Measurements from ENCODE around the gene WNT11.
"Not testable (repeated sequence)": the region's sequence is repeated elsewhere in the genome, so short reads cannot be mapped to it uniquely, and the experiment has no call there.

The WNT11 gene

GRCh38 chr11:76209375-76209972, 3.2 kb upstream of the WNT11 start:
- intact Hi-C loops (cut with micrococcal nuclease): loop anchor here (5.0 kb wide), 1 partner anchor 473 kb away; no protein-coding TSS in a partner anchor
- peaks cover 95% of the 10 kb centered on the region for H3K27me3 Mint-ChIP-seq
- H3K4me1 Mint-ChIP-seq (ENCODE audit: low read depth): peaks cover 52% of the 10 kb centered on the region
- H3K27ac Mint-ChIP-seq: no peak overlapping the region
- H3K36me3 Mint-ChIP-seq (ENCODE audit: low read depth): no peaks in the 10 kb centered on the region
- no peaks in the 10 kb centered on the region for H3K9me3 Mint-ChIP-seq
- H3K4me3 Mint-ChIP-seq: peak overlapping the region; percentile 82

- Mint-ChIP-seq H3K27me3 (peaks cover 95% of the 10 kb centered on the region), H3K4me3 (peak overlapping the region; percentile 82), H3K4me1 (ENCODE audit: low read depth) (peaks cover 52% of the 10 kb centered on the region), H3K36me3 (ENCODE audit: low read depth) (no peaks in the 10 kb centered on the region), H3K9me3 (no peaks in the 10 kb centered on the region), H3K27ac (no peak overlapping the region)
- intact Hi-C loops (cut with micrococcal nuclease): loop anchor here (5.0 kb wide), 1 partner anchor 474 kb away; no protein-coding TSS in a partner anchor
These were observed 2.4 kb upstream of the WNT11 start for GRCh38 chr11:76208438-76209374.

GRCh38 chr11:76207642-76208401, 1.5 kb upstream of the WNT11 start:
- H3K36me3 Mint-ChIP-seq (ENCODE audit: low read depth): no peaks in the 10 kb centered on the region
- peaks cover 52% of the 10 kb centered on the region for H3K4me1 Mint-ChIP-seq (ENCODE audit: low read depth)
- H3K27ac Mint-ChIP-seq: peak overlapping the region; percentile 31
- H3K9me3 Mint-ChIP-seq: no peaks in the 10 kb centered on the region
- intact Hi-C loops (cut with micrococcal nuclease): loop anchor here (1.0 to 5.0 kb wide), 3 partner anchors 27 to 474 kb away; no protein-coding TSS in a partner anchor
- H3K4me3 Mint-ChIP-seq: peak overlapping the region; percentile 82
- H3K27me3 Mint-ChIP-seq: peaks cover 91% of the 10 kb centered on the region

GRCh38 chr11:76206077-76206326, 300 bp downstream of the WNT11 start:
- peaks cover 76% of the 10 kb centered on the region for H3K27me3 Mint-ChIP-seq
- no peaks in the 10 kb centered on the region for H3K36me3 Mint-ChIP-seq (ENCODE audit: low read depth)
- peaks cover 50% of the 10 kb centered on the region for H3K4me1 Mint-ChIP-seq (ENCODE audit: low read depth)
- H3K27ac Mint-ChIP-seq: no peak overlapping the region
- H3K9me3 Mint-ChIP-seq: no peaks in the 10 kb centered on the region
- intact Hi-C loops (cut with micrococcal nuclease): loop anchor here (2.0 to 5.0 kb wide), 2 partner anchors 29 to 476 kb away; no protein-coding TSS in a partner anchor
- peak overlapping the region; percentile 82 for H3K4me3 Mint-ChIP-seq

- H3K9me3 Mint-ChIP-seq: no peaks in the 10 kb centered on the region
- H3K27ac Mint-ChIP-seq: no peak overlapping the region
- no peaks in the 10 kb centered on the region for H3K36me3 Mint-ChIP-seq (ENCODE audit: low read depth)
- peaks cover 75% of the 10 kb centered on the region for H3K27me3 Mint-ChIP-seq
- intact Hi-C loops (cut with micrococcal nuclease): loop anchor here (2.0 to 5.0 kb wide), 2 partner anchors 29 to 477 kb away; no protein-coding TSS in a partner anchor
- peak overlapping the region; percentile 82 for H3K4me3 Mint-ChIP-seq
- H3K4me1 Mint-ChIP-seq (ENCODE audit: low read depth): peaks cover 45% of the 10 kb centered on the region
These were observed 838 bp downstream of the WNT11 start for GRCh38 chr11:76205252-76206076.

- H3K27me3 Mint-ChIP-seq: peaks cover 62% of the 10 kb centered on the region
- intact Hi-C loops (cut with micrococcal nuclease): no loop called here
These were observed 2.4 kb downstream of the WNT11 start for GRCh38 chr11:76203937-76204336.

GRCh38 chr11:76203131-76203925, 3.0 kb downstream of the WNT11 start:
- Mint-ChIP-seq H3K36me3 (ENCODE audit: low read depth) (no peaks in the 10 kb centered on the region), H3K27ac (no peak overlapping the region), H3K9me3 (no peaks in the 10 kb centered on the region), H3K4me3 (no peak overlapping the region), H3K27me3 (peaks cover 56% of the 10 kb centered on the region), H3K4me1 (ENCODE audit: low read depth) (peaks cover 31% of the 10 kb centered on the region)
- intact Hi-C loops (cut with micrococcal nuclease): no loop called here

More at GRCh38 chr11:76203937-76204336, 2.4 kb downstream of the WNT11 start:
- Mint-ChIP-seq H3K36me3 (ENCODE audit: low read depth) (no peaks in the 10 kb centered on the region), H3K9me3 (no peaks in the 10 kb centered on the region), H3K4me3 (no peak overlapping the region), H3K4me1 (ENCODE audit: low read depth) (peaks cover 37% of the 10 kb centered on the region), H3K27ac (no peak overlapping the region)

- Mint-ChIP-seq H3K4me3 (no peak overlapping the region), H3K36me3 (ENCODE audit: low read depth) (no peaks in the 10 kb centered on the region), H3K27ac (no peak overlapping the region), H3K27me3 (peaks cover 43% of the 10 kb centered on the region), H3K4me1 (ENCODE audit: low read depth) (peaks cover 16% of the 10 kb centered on the region), H3K9me3 (no peaks in the 10 kb centered on the region)
- intact Hi-C loops (cut with micrococcal nuclease): no loop called here
These were observed 4.5 kb downstream of the WNT11 start for GRCh38 chr11:76201672-76202412.

GRCh38 chr11:76201056-76201455, 5.2 kb downstream of the WNT11 start:
- intact Hi-C loops (cut with micrococcal nuclease): no loop called here
- peaks cover 35% of the 10 kb centered on the region for H3K27me3 Mint-ChIP-seq
- H3K27ac Mint-ChIP-seq: no peak overlapping the region
- H3K4me1 Mint-ChIP-seq (ENCODE audit: low read depth): peaks cover 9% of the 10 kb centered on the region
- H3K36me3 Mint-ChIP-seq (ENCODE audit: low read depth): no peaks in the 10 kb centered on the region
- no peak overlapping the region for H3K4me3 Mint-ChIP-seq
- H3K9me3 Mint-ChIP-seq: no peaks in the 10 kb centered on the region

GRCh38 chr11:76200006-76200940, 6.0 kb downstream of the WNT11 start:
- Mint-ChIP-seq H3K27ac (no peak overlapping the region), H3K27me3 (peaks cover 27% of the 10 kb centered on the region), H3K9me3 (no peaks in the 10 kb centered on the region), H3K36me3 (ENCODE audit: low read depth) (no peaks in the 10 kb centered on the region), H3K4me1 (ENCODE audit: low read depth) (peaks cover under 1% of the 10 kb centered on the region), H3K4me3 (no peak overlapping the region)
- intact Hi-C loops (cut with micrococcal nuclease): no loop called here

- H3K9me3 Mint-ChIP-seq; intact Hi-C loops (cut with micrococcal nuclease); H3K27ac Mint-ChIP-seq; H3K4me1 Mint-ChIP-seq (ENCODE audit: low read depth); H3K36me3 Mint-ChIP-seq (ENCODE audit: low read depth); H3K4me3 Mint-ChIP-seq: not testable (repeated sequence)
- peaks cover 12% of the 10 kb centered on the region for H3K27me3 Mint-ChIP-seq
These were observed 7.6 kb downstream of the WNT11 start for GRCh38 chr11:76198691-76199090.
